ENCODE data around the gene RCVRN. TPM values are rescaled to one million over a fixed set of nuclear protein-coding genes. Genes with fewer than 3 reads are reported as not detected.

RCVRN gene
- total and polyA plus RNA-seq, 2 of the 8 experiments (the other 6 are each of a cell fraction or from before 2014, with no cell fraction given), result not detected

GRCh38 chr17:9850151-9850550 is 54.9 kb downstream of the RCVRN start (continued):
- no peak for TF ChIP-seq BRCA1 (IDR thresholded peaks at IDR 0.05; ENCODE audit: low read depth, low read length)

Other genes with a start within 250 kb of the RCVRN start
- not detected in 2 replicates for gene DHRS7C, start 113.7 kb downstream of the RCVRN start, total RNA-seq (2021; fragmentation: NEBNext Ultra II Directional; extraction: Animal tissue kit (Norgen Biotek cat#: 25700))
- gene DHRS7C, start 113.7 kb downstream of the RCVRN start, polyA plus RNA-seq (2011; rRNA removed), result not detected in 2 replicates
- not detected in 2 replicates for gene GSG1L2, start 83.2 kb downstream of the RCVRN start, total RNA-seq (2021; fragmentation: NEBNext Ultra II Directional; extraction: Animal tissue kit (Norgen Biotek cat#: 25700))
- gene GSG1L2, start 83.2 kb downstream of the RCVRN start, polyA plus RNA-seq (2011; rRNA removed), result not detected in 2 replicates
- not detected in 2 replicates for gene GLP2R, start 79.3 kb downstream of the RCVRN start, total RNA-seq (2021; fragmentation: NEBNext Ultra II Directional; extraction: Animal tissue kit (Norgen Biotek cat#: 25700))
- gene GLP2R, start 79.3 kb downstream of the RCVRN start, polyA plus RNA-seq (2011; rRNA removed), result not detected in 2 replicates

Data from H1 (cell line).